T1000 (cell line): ENCODE measurements around the gene CDC42.

Experiments used
- DNase-seq: peaks from one replicate; lab custom pipeline; 2025; ENCODE audit warnings: mixed read lengths; lab: John Stamatoyannopoulos, UW

Gene CDC42

DNA sequence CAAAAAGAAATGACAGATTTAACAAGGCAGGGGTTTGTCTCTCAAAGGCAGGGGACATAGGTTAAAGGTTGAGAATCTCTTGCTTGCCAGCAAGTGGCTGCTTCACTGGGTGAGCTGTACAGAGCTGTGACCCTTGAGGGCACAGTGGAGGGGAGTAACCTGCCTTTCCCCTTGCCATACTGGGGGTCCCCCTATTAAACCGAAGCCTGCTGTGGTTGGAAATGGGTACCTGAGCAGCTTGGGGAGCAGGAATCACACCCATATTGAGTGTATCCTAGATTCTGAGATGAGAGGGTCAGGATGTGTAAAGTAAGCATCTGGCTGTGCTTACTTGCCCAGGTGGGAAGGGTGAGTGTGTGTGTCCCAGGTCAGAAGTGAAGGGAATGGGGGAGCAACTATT, 58.6 kb downstream of the CDC42 start:
- DNase-seq: no peak

DNA sequence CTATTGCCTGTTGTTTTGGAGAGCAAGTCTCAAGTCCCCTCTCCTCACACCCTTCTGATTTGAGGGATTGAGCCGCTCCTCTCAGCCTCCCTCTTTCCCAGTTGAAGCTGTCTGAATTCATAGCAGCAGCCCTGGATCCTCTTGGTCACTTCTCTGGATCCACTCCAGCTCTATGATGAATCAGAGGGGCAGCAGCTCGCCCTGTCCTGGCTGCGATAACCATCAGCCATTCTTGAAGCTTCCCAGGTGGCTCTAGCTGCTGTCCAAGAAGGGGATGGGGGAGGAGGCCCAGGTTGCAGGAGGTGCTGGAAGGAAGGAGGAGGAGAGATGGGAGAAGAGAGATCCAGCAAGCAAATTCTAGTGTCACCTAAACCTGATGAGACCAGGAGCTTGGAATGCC, 59.1 kb downstream of the CDC42 start:
- no peak for DNase-seq

DNA sequence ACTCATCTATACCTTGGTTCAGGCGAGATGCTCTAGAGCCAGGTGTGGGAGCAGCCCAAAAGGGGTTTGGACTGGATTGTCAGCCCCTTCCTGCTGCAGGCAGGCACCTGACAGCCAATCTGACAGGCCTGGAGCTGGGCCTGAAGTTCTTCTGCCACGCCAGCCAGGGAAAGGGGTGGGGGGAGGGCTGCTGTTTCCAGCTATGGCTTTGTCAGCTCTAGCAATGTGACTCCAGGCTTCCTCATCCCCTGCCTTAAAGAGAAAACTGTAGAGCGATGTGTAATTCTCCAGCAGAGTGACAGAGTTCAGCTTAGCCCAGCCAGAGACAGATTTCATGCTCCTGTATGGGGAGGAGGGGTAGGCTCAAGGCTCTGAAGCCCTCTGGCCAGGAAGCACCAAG, 60.0 kb downstream of the CDC42 start:
- no peak for DNase-seq

DNA sequence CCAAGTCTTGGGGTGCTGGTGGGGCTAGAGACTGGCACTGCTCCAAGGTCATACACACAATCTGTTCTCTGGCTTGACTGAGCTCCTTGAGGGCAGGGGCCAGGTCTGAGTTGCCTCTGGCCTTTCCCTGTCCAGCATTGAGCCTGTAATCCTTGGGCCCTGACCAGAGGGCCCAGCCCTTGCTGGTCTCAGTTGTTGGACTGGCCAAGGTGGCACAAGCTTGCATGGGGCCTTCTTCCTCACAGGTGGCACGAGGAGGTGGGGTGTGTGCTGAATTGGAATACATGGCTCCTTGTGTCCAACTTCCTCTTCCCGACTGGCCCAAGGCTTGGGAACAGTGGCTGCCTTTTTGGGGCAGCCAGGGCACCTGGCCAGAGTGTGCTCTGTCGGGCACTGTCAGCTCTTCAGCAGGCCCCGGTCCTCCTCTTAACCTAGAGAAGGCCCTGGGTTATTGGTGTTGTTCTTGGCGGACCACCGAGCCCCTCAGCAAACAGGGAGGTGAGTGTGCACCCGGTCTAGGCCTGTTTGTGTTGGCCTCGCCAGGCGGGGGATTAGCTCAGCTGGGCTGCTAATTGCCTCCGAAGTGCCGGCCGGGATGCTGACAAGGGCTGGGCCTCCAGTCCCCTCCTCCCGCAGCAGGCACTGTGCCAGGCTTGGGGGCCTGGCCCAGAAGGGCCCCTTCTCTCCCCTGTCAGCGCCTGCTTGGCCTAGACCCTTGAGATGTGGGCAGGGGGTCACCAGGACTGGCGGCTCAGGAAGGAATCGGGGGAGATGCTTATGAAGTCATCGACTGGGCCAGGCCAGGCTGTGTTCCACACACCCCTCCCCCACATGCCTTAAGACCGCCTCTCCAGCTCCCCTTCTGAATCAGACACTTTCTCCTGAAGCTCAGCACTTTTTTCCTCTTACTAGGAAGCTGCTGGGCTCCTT, 61.8 kb downstream of the CDC42 start:
- no peak for DNase-seq

DNA sequence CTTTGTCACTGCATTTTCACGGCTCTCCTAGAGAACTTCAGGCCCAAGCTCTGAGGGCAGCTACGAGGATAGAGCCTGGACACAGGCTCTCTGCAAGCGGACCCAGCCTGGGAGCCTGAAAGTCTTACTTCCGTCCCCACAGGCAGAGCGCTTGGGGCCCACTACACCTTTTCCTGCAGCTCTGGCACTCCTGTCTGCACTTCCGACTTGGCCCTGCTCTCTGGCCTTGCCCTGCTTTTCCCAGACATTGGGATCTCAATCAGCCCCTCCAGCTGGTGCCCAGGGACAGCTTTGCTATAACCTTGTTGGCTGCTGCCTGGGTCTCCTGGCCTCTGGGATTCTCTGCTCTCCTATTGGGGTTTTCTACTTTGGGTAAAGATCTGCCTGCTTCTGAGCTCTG, 62.8 kb downstream of the CDC42 start:
- no peak for DNase-seq

DNA sequence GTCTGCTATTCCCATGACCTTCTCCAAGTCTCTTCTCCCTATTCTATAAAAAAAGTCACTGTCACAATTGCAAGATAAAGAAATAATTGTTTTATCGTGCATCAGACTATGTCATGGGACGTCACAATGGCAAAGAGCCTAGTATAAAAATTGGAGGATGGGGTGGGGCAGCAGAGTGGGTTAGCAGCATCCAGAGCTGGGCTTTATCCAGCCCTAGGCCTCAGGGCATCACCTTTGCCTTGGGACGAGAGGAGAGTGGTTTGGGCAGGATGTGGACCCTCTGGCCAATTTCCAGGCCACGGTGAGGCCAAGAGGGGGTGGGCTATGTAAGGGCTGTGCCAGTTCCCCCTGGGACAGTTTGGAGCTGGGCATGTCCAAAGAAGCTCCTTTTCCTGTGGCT, 64.7 kb downstream of the CDC42 start:
- no peak for DNase-seq

DNA sequence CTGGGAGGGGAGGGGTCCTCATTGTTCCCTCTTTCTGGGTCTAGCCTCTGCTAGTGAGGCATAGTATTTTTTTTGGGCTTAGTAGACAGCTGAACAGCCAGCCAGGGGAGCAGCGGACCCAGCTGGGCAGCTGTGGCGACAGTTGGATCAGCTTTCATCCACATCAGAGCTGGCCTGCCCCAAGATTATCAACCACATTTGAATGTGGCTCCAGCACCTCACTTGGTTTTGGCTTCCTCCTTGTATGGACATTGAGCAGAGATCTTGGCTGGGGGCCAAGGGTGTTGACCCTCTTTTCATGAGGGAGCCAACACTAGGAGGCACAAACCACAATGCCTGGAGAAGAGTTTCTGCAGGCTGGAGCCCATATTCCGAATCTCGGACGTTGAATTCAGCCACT, 65.3 kb downstream of the CDC42 start:
- no peak for DNase-seq

DNA sequence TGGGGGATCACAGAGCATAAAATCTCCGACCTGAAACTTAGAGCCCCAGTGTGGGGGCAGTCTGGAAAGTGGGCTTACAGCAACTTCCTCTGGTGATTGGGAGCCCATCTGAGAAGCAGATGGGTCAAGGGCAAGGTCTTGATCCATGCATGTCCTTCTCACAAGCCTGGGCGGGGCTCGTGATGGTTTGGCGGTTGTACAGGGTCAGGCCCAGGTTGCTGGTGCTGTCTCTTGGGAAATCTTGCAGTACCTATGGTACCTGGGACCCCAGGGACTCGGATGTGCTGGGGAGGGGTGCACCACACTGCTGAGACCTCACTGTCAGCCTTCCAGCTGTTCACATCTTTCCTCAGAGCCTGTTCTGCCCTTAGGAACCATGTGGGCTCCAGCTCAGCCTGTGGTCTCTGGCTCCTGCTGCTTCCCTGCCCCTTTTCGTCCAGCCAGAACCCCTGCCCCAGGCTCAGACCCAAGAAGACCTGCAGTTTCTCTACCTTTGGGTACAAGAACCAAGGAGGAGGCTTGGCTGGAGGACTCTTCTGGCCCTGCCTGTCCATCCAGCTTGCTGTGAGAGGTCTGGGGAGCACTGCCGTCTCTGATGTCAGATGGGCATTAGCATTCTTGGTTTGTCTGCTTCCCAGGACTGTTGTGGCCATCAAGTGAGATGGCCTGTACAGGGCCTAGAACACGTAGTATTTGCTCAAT, 65.9 kb downstream of the CDC42 start:
- no peak for DNase-seq

DNA sequence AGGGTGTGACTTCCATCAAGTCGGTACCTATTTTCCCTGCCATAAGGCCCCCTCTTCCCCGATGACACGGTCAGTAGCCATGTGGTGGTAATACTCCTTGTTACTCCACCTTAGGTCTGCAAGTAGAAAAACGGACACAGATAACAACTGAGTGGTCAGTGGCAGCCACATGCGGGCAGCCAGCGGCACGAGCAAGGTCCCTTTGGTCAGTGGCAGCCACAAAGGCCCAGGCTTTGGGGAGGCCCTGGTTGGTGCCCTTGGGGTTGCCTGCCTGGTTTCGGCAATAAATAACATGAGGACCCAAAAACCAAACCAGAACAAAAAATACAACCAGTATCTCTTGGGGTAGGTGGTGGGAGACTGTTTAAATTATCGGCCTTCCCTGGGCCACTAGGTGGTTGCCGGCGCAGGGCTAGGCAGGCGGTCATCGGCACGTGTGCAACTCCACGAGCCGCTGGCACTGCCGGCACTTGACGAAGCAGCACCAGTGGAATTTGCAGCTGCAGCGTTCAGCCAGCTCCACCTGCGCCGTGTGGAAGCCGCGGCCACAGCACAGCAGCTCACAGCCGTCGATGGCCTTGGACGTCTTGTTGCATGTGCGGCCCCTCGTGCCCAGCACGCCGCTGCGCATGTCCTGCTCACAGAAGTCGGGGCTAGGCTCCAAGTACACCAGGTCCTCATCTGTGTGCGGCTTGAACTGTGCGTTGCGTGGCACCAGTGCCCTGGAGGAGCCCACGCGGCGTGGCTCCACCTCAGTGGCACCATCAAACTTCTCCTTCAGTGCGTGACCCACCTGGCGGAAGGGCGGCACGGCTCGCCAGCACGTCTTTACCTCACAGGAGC, 67.3 kb downstream of the CDC42 start:
- DNase-seq: no peak

DNA sequence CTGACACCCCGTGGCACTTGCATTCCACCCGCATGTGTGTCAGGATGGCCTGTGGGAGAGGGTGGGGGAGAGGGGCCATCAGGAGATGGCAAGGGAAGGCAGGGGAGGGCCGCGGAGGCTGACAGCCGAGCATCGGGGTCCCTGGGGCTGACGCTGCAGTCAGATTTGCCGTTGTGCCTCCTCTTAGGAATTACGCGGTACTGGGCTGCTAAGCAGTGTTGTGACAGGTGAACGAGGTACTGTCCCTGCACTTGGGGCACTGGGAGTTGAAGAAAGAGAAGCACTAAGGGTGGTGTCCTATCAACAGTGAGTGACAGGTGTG, 67.9 kb downstream of the CDC42 start:
- DNase-seq: no peak

DNA sequence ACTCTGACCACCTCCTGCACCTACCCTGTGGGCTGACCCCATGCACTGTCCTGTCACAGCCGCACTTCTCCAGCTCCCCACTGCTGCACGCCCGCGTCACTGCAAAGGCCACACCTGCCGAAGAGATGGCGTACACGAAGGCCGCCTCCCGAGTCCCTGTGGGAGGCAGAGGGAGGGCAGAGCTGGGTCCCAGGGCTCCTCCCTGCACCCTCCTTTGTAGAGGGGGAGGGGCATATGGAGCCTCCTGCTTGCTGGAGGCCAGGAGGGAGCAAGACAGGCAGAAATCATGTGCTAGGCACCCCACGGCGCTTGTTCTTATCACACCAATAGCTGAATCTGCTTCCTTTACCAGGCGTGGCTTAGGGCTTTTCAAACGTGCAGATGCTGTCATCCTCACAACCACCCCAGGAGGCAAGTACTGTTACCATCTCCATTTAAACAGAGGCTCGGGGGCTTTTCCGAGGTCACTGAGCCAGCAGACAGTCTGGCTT, 69.0 kb downstream of the CDC42 start:
- DNase-seq: no peak

DNA sequence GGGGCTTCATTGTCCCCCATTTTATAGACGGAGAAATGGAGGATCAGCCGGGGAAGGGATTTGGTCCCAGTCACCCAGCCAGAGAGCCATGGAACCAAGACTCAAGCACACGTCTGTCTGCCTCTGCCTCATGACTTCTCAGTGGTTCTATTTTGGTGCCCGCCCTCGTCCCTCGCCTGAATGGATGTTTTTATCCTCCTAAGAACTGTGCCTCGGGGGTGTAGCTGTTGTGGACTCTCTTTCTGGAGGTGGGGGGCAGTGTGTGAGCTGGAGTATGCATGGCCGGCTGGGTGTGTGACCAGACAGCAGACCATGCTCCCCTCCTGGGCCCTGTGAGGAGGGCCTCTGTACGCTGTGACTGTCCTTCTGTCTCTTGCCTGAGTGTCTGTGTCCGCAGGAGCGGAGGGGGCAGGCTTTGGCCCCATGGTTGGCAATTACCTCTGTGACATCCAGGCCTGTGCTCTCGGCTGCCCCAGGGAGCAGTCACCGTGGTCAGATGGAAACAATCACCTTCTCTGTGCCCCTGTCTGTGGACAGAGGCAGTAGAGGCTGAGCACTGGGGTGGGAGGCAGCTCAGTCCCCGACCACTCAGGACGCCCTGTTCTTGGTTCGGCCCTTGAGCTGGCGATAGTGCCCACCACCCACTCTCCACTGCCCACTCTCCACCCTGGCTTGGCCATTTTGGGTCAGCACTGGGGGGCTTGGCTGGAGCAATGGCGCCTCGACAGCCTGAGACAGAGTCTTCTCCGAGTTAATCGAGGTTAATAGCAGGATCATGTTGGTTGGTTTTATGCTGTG, 70.0 kb downstream of the CDC42 start:
- no peak for DNase-seq

DNA sequence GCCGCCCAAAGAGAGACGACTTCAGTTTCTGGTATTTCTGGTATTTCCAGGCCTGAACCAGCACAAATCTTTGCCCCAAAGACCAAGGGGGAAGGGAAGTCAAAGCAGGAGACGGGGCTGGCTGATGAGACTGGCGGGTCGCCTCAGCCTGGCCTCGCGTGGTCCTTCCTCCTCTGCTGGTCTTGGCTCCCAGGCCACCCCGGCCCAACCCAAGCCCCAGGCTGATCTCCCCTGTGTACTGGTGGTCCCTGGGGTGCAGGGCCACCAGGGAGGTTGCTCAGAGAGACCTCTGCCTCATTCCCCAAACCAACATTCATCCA, 70.5 kb downstream of the CDC42 start:
- no peak for DNase-seq

DNA sequence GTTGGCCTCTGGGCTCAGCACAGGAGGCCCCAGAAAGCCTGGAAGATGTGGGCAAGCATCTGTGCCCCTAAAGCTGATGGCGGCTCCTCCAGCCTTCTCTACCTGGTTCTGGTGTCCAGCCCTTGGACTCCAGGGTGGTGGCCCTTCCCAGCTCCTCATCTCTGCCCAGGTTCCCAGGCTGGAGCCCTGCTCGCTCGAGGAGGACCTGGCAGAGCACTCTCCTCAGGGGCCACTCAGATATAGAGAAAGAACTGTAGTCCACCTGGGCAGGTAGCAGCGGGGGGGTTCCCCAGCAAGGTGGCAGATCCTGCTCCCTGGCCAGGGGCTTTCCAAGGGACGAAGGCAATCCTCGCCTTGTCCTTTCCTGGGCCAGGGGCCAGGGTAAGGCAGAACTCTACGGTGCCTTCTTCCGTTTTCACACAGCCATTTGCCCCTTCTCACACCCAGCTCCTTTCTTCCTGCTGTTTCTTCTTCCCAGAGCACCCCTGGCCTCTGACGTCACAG, 71.4 kb downstream of the CDC42 start:
- no peak for DNase-seq

DNA sequence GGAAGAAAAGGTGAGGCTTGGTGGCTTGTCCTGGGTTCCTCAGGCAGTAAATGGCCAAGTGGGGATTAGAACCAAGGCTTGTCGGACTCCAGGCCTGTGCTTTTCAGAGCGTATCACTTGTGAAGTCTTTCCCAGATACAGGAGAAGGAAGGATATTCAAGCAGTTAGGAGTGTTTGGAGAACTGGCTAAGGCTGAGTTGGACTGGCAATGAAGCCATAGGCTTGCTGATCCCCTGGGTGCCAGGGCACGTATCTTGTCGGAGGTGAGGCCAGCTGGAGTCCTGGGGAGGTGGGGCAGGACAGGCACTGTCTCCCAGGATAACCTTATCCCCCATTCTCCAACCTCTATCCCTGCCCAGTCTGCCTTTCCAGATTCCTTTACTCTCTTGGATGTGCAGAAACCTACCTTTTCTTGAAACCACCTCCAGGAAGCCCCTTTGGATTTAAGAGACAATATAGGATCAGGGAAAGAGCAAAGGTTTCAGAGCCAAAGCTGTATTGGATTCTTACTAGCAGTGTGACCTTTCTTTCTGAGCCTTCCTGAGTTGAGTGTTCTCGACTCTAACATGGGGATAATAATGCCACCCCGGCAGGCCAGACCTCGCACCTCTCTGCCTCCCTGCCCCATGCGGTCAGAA, 72.2 kb downstream of the CDC42 start:
- no peak for DNase-seq

DNA sequence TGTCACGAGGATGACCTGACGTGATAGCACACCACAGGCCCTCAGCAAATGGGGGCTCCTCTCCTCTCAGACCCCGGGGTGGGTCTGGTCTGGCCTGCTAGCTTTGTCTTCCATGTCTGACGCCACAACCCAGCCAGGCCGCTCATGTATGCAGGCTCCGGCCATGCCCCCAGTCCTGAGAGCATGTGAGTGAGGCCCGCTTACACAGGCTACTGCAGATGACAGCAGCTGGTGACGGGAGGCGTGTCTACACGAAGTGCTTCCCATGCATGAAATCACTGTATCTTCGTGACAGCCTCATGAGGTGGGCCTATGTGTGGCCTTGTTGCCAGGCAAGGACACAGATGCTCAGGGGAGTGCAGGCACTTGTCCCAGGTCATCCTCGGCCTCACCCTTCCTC, 74.0 kb downstream of the CDC42 start:
- DNase-seq: no peak

DNA sequence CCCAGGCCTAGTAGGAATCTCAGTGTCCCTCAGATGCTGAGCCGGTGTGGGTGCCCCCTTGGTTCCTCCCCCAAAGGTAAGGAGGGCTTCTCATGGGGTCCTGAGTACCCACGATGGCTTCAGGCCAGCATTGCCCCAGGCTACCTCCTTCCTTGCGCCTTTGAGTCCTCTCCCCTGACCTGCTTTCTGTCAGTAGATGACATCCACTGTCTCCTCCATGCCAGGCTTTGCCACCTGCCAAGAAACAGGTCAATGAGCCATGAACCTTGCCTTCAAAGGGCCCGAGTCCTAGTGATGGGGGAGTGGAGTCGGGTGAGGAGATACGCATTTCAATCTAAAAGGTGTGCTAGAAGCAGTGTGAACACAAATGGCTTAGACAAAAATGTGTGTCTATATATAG, 74.7 kb downstream of the CDC42 start:
- DNase-seq: no peak

DNA sequence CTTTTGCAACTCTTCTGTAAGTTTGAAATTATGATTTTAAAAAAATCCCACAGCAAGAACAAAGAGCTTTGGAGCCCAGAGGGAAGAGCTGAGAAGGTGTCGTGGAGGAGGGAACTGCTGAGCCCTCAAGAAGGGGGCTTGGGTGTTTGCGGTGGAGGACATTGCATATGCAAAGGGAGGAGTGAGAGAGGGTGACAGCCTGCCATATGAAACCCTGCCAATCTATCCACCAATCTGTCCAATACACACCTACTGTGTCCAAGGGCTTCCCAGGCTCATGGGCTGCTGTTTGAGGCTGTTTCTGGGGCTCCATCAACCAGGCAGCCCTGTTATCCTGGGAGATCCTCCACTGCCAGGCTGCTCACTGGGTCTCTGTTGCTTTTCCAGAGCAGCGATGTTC, 75.2 kb downstream of the CDC42 start:
- no peak for DNase-seq

DNA sequence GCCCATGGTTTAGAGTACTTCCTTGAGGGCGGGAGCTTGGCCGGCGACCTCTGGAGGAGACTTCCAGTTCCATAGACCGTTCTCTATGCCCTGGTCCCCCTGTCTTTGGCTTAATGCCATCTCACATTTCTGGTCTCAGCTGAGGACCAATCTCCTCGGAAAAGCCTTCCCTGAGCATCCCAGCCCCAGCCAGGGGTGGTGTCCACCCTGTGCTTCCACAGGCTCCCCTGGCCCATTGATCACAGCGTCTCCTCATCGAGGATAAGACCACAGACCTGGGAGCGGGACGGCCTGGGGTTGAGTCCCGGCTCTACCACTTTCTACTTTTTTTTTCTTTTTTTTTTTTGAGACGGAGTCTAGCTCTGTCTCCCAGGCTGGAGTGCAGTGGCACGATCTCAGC, 75.9 kb downstream of the CDC42 start:
- no peak for DNase-seq

DNA sequence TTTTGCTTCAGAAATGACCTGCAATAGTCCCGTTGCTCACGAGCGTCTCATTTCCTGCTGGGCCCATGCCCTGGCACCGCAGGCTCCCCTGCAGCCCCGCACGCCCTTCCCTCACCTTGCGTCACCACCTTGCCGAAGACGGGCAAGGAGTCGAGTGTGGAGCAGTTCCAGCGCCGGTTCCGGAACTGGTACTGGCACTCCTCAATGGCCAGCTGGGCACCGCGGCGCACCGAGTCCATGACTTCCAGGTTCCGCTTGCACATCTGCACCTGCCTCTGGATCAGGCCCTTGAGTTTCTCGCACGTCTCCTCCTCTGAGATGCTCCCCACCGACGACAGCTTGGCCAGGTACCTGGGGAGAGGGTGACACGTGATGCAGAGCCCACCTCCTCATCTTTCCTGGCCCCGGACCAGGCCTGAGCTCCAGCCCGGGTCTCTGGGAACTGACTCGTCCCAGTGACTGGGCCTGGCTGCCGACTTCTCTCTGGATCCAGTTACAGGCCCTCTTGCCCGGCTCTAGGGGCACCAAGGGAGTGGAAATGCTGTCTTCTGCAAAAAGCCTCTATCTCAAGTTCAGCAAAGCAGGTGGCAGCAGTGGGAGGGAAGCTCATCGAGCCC, 77.1 kb downstream of the CDC42 start:
- DNase-seq: no peak

DNA sequence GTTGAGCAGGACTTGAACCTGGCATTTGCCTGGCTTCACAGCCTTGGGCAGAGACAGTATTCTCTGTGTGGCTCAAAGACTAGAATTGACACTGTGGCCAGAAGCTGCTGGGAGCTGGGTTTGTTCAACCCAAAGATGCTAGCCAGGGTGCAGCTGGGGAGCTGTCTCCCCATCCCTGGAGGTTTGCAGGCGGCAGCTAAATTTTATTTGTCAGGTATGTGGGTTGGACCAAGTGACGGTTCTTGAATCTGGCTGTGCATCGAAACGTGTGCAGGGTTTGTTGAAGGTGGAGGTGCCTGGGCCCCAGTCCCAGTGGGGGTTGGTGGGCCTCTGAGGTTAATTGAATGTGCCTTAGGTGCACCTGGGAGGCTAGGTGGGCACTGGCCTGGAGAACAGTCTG, 78.6 kb downstream of the CDC42 start:
- no peak for DNase-seq
